Mesendoderm (in vitro differentiated cells): ENCODE measurements around the gene NTRK2.

Source experiments
- DNase-seq: peaks from one replicate; pipeline ENCODE4 v3.0.0; 2013
- H2AK5ac ChIP-seq: 2 replicates; pipeline ENCODE4 v1.6.1; 2013; ENCODE audit warnings: low read length, inconsistent platforms
- H2BK120ac ChIP-seq: 2 replicates; pipeline ENCODE4 v1.6.1; 2013; ENCODE audit warnings: low read depth, mild to moderate bottlenecking, low read length, moderate library complexity, mixed read lengths
- H2BK15ac ChIP-seq: replicated peaks from 2 replicates; pipeline ENCODE4 v1.6.1; 2013; ENCODE audit warnings: low read depth, mild to moderate bottlenecking, moderate library complexity
- H2BK5ac ChIP-seq: 2 replicates; pipeline ENCODE4 v1.6.1; 2013; ENCODE audit warnings: low read length, inconsistent platforms
- H3K18ac ChIP-seq: 2 replicates; pipeline ENCODE4 v1.6.1; 2013; ENCODE audit warnings: mild to moderate bottlenecking, low read length, mixed read lengths
- H3K23ac ChIP-seq: one replicate; pipeline ENCODE4 v1.6.1; 2013; ENCODE audit warnings: low read length
- H3K27ac ChIP-seq: 2 replicates; pipeline ENCODE4 v1.5.1; 2013; ENCODE audit warnings: low read depth, mild to moderate bottlenecking, inconsistent platforms, low read length, moderate library complexity
- H3K27me3 ChIP-seq: 2 replicates; pipeline ENCODE4 v1.6.1; 2013; ENCODE audit warnings: low read length, control low read depth, mild to moderate bottlenecking, inconsistent platforms; ENCODE audit not compliant: insufficient read depth, poor library complexity
- H3K36me3 ChIP-seq: 2 replicates; pipeline ENCODE4 v1.6.1; 2013; ENCODE audit warnings: low read length, inconsistent platforms; ENCODE audit not compliant: control insufficient read depth, insufficient read depth
- H3K4ac ChIP-seq: one replicate; pipeline ENCODE4 v1.6.1; 2013; ENCODE audit warnings: low read depth, mild to moderate bottlenecking, low read length, moderate library complexity
- H3K4me1 ChIP-seq: 2 replicates; pipeline ENCODE4 v1.6.1; 2013; ENCODE audit warnings: low read depth, low read length, inconsistent platforms; ENCODE audit not compliant: control insufficient read depth
- H3K4me2 ChIP-seq: 2 replicates; pipeline ENCODE4 v1.6.1; 2013; ENCODE audit warnings: low read length
- H3K4me3 ChIP-seq: 2 replicates; pipeline ENCODE4 v1.5.1; 2013; ENCODE audit warnings: mild to moderate bottlenecking, low read length
- H3K56ac ChIP-seq: one replicate; pipeline ENCODE4 v1.6.1; 2013; ENCODE audit warnings: low read length
- H3K79me1 ChIP-seq: 2 replicates; pipeline ENCODE4 v1.6.1; 2013; ENCODE audit warnings: low read length, inconsistent platforms
- H3K79me2 ChIP-seq: 2 replicates; pipeline ENCODE4 v1.6.1; 2013; ENCODE audit warnings: mild to moderate bottlenecking, low read length; ENCODE audit not compliant: control insufficient read depth, insufficient read depth
- H3K9ac ChIP-seq: 2 replicates; pipeline ENCODE4 v1.6.1; 2013; ENCODE audit warnings: low read length, inconsistent platforms
- H4K5ac ChIP-seq: one replicate; pipeline ENCODE4 v1.6.1; 2013; ENCODE audit warnings: low read length
- H4K8ac ChIP-seq: one replicate; pipeline ENCODE4 v1.6.1; 2013; ENCODE audit warnings: low read depth, mild to moderate bottlenecking, control low read depth, low read length, moderate library complexity
- WGBS: extraction: QIAGEN DNeasy Blood & Tissue Kit; methylation state at CpG from one replicate; pipeline ENCODE4 v1.1.7; 2013; ENCODE audit warnings: low lambda C conversion rate, missing lambda C conversion rate; ENCODE audit not compliant: insufficient coverage; ENCODE audit errors: extremely low coverage; 5-methylcytosine and 5-hydroxymethylcytosine counted together

Gene NTRK2

GRCh38 chr9:84996716-84997115 lies 327.2 kb downstream of the NTRK2 start:
- no peak overlapping the region for H3K56ac ChIP-seq
- no peak overlapping the region for H3K18ac ChIP-seq
- H3K79me1 ChIP-seq = no peaks in the 10 kb centered on the region
- no peak overlapping the region for H3K4me3 ChIP-seq
- no CpG with 5 or more reads among the region's 3 CpGs for WGBS
- no peak overlapping the region for H4K8ac ChIP-seq
- no peaks in the 10 kb centered on the region for H3K27me3 ChIP-seq
- no peak overlapping the region for H2AK5ac ChIP-seq
- H3K23ac ChIP-seq = no peak overlapping the region
- H3K36me3 ChIP-seq = no peaks in the 10 kb centered on the region
- DNase-seq = no peak
- no peak overlapping the region for H3K4me2 ChIP-seq
- H3K79me2 ChIP-seq = no peaks in the 10 kb centered on the region
- H3K4ac ChIP-seq = no peak overlapping the region
- H3K27ac ChIP-seq = no peak overlapping the region
- no peak overlapping the region for H2BK120ac ChIP-seq
- no peak overlapping the region for H2BK5ac ChIP-seq
- no peak overlapping the region for H2BK15ac ChIP-seq
- H4K5ac ChIP-seq = no peak overlapping the region
- no peaks in the 10 kb centered on the region for H3K4me1 ChIP-seq
- H3K9ac ChIP-seq = no peak overlapping the region

DNA sequence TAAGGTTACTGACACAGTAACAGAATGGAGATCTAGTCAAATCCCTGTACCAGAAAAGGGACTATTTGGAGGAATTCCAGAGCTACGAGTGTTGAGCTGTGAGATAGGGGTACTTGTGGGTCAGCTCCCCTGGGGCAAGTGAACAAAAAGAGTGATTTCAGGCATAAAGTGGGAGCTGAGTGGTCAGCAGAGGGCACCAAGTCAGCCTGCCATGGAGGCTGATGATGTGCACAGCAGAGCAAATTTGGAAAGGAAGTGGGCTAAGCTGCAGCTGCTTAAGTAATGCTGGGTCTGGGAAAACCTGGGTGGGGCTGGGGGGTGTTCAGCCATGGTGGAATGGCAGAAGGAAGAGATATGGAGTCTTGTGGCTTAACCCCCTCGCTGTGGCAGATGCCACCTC lies 327.9 kb downstream of the NTRK2 start:
- no peaks in the 10 kb centered on the region for H3K79me1 ChIP-seq
- peak; percentile 44 for DNase-seq
- H3K56ac ChIP-seq = no peak overlapping the region
- H3K18ac ChIP-seq = no peak overlapping the region
- no peaks in the 10 kb centered on the region for H3K36me3 ChIP-seq
- no peak overlapping the region for H2AK5ac ChIP-seq
- H2BK15ac ChIP-seq = no peak overlapping the region
- no peaks in the 10 kb centered on the region for H3K4me1 ChIP-seq
- no peak overlapping the region for H2BK120ac ChIP-seq
- H3K27me3 ChIP-seq = no peaks in the 10 kb centered on the region
- no peak overlapping the region for H3K9ac ChIP-seq
- no peak overlapping the region for H4K5ac ChIP-seq
- H4K8ac ChIP-seq = no peak overlapping the region
- H3K27ac ChIP-seq = no peak overlapping the region
- H3K79me2 ChIP-seq = no peaks in the 10 kb centered on the region
- no peak overlapping the region for H2BK5ac ChIP-seq
- WGBS = no CpG with 5 or more reads among the region's 2 CpGs
- no peak overlapping the region for H3K4me2 ChIP-seq
- no peak overlapping the region for H3K23ac ChIP-seq
- no peak overlapping the region for H3K4ac ChIP-seq
- H3K4me3 ChIP-seq = no peak overlapping the region

DNA sequence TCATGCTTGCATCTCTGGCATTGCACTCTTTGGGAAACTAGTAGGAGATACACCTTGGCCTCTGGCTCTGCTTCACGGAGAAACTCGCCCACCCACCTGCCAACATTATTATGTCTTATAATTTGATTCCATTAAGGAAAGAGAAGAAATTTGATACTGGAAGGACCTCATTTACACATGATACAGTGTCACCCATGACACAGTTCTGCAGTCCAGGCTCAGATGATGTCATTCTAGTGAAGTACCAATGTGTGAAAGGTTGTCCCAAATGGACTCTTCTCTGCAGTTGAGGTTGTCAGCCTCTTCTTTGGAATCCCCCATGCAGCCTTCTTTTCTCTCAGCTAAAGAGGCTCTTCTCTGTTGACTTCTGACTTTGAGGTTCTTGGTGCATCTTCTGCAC lies 329.1 kb downstream of the NTRK2 start:
- H2AK5ac ChIP-seq = no peak overlapping the region
- H3K9ac ChIP-seq = no peak overlapping the region
- H3K18ac ChIP-seq = no peak overlapping the region
- no peak overlapping the region for H4K5ac ChIP-seq
- no peak overlapping the region for H2BK5ac ChIP-seq
- no peak overlapping the region for H3K56ac ChIP-seq
- H3K4ac ChIP-seq = no peak overlapping the region
- no peak overlapping the region for H3K4me2 ChIP-seq
- H3K79me1 ChIP-seq = no peaks in the 10 kb centered on the region
- no peak overlapping the region for H3K27ac ChIP-seq
- DNase-seq = no peak
- no peak overlapping the region for H3K4me3 ChIP-seq
- no peaks in the 10 kb centered on the region for H3K27me3 ChIP-seq
- H4K8ac ChIP-seq = no peak overlapping the region
- whole genome bisulfite sequencing = no CpG with 5 or more reads among the region's 2 CpGs
- no peaks in the 10 kb centered on the region for H3K36me3 ChIP-seq
- no peak overlapping the region for H3K23ac ChIP-seq
- no peaks in the 10 kb centered on the region for H3K4me1 ChIP-seq
- no peak overlapping the region for H2BK15ac ChIP-seq
- H2BK120ac ChIP-seq = no peak overlapping the region
- no peaks in the 10 kb centered on the region for H3K79me2 ChIP-seq

GRCh38 chr9:84999788-85000187 lies 330.3 kb downstream of the NTRK2 start:
- H2BK5ac ChIP-seq = no peak overlapping the region
- H3K79me2 ChIP-seq = no peaks in the 10 kb centered on the region
- no peak overlapping the region for H3K27ac ChIP-seq
- WGBS = no CpG with 5 or more reads among the region's 7 CpGs
- no peak overlapping the region for H3K23ac ChIP-seq
- H3K4me3 ChIP-seq = no peak overlapping the region
- no peak for DNase-seq
- H2BK120ac ChIP-seq = no peak overlapping the region
- H3K56ac ChIP-seq = no peak overlapping the region
- H3K27me3 ChIP-seq = no peaks in the 10 kb centered on the region
- H3K18ac ChIP-seq = no peak overlapping the region
- no peak overlapping the region for H3K4ac ChIP-seq
- no peak overlapping the region for H4K5ac ChIP-seq
- H3K79me1 ChIP-seq = no peaks in the 10 kb centered on the region
- no peak overlapping the region for H3K9ac ChIP-seq
- no peak overlapping the region for H3K4me2 ChIP-seq
- H2BK15ac ChIP-seq = no peak overlapping the region
- H3K36me3 ChIP-seq = no peaks in the 10 kb centered on the region
- no peak overlapping the region for H4K8ac ChIP-seq
- H2AK5ac ChIP-seq = no peak overlapping the region
- no peaks in the 10 kb centered on the region for H3K4me1 ChIP-seq

DNA sequence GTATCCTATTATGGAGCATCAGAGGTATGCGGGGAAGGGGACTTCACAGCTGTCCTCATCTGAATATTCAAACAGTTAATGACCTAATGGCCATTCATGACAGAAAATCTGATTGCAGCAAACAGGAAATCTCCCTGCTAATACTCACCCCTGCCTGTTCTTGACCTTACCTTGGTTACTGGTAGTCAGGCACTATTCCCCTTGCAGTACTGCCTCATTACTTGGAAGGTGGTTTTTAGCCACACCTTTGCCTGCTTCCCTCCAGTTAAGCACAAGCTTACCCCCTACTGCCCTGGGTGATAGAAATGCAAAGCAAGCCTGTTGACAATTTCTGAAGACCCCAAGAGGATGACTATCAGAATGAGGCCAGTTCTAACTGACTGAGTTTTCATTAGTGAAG lies 332.4 kb downstream of the NTRK2 start:
- no peak overlapping the region for H3K56ac ChIP-seq
- H3K23ac ChIP-seq = no peak overlapping the region
- no peak overlapping the region for H3K4me2 ChIP-seq
- H3K36me3 ChIP-seq = no peaks in the 10 kb centered on the region
- peak; percentile 29 for DNase-seq
- H3K18ac ChIP-seq = no peak overlapping the region
- no peak overlapping the region for H3K4me3 ChIP-seq
- WGBS = no CpG with 5 or more reads among the region's 1 CpG
- H3K79me1 ChIP-seq = no peaks in the 10 kb centered on the region
- H3K4me1 ChIP-seq = no peaks in the 10 kb centered on the region
- H2AK5ac ChIP-seq = no peak overlapping the region
- H2BK120ac ChIP-seq = no peak overlapping the region
- no peak overlapping the region for H3K27ac ChIP-seq
- no peak overlapping the region for H3K4ac ChIP-seq
- H2BK15ac ChIP-seq = no peak overlapping the region
- no peaks in the 10 kb centered on the region for H3K79me2 ChIP-seq
- H3K9ac ChIP-seq = no peak overlapping the region
- H3K27me3 ChIP-seq = no peaks in the 10 kb centered on the region
- H2BK5ac ChIP-seq = no peak overlapping the region
- no peak overlapping the region for H4K5ac ChIP-seq
- no peak overlapping the region for H4K8ac ChIP-seq

DNA sequence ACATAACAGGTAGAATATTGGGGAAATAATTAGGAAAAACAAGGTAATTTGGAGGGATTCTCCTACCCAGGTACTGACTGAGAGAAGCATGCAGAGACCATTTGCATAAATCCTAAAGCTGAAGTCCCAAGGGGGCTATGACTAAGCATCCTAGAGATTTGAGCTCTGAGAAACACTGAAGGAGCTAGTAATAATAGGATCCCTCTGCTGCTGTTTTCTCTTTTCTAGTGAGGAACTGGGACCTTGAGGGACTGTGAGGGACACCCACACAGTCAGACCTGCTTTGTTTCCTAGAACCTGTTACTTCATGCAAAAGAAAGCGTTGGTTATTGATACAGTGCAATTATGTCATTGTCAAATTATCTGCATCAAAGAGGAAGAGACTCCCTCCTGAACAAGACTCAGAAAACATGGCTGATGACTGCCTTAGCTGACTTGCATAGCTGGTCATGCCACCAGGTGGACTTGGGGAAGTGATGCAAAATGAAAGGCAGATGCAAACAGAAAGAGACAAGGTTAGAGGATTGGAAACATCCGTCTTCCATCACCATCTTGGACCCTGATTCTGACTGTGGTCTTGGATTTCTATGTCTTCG lies 335.4 kb downstream of the NTRK2 start:
- Histone ChIP-seq H3K4me3 (no peak overlapping the region), H2BK15ac (no peak overlapping the region), H3K4ac (no peak overlapping the region), H3K4me1 (no peaks in the 10 kb centered on the region), H2AK5ac (no peak overlapping the region), H3K36me3 (no peaks in the 10 kb centered on the region), H3K27ac (no peak overlapping the region), H3K79me1 (no peaks in the 10 kb centered on the region), H3K4me2 (no peak overlapping the region), H3K79me2 (no peaks in the 10 kb centered on the region), H3K56ac (no peak overlapping the region), H3K18ac (no peak overlapping the region), H2BK120ac (no peak overlapping the region), H2BK5ac (no peak overlapping the region), H3K9ac (no peak overlapping the region), H4K8ac (no peak overlapping the region), H3K23ac (no peak overlapping the region), H4K5ac (no peak overlapping the region), H3K27me3 (no peaks in the 10 kb centered on the region)
- DNase-seq = peak; percentile 52
- WGBS = no CpG with 5 or more reads among the region's 3 CpGs
